H9 (cell line): ENCODE measurements around the gene IFITM1. TPM values are rescaled to one million over a fixed set of nuclear protein-coding genes. Genes with fewer than 3 reads are reported as not detected.

Source experiments
- DNase-seq: peaks from one replicate; pipeline ENCODE4 v3.0.0-alpha.2; 2017
- H2AFZ ChIP-seq: one replicate; pipeline ENCODE4 v1.6.1; 2013; ENCODE audit warnings: mild to moderate bottlenecking, low read length, control low read depth, moderate library complexity
- H2AK5ac ChIP-seq: 2 replicates; pipeline ENCODE4 v1.6.1; 2013; ENCODE audit warnings: low read length, control low read depth, mixed read lengths; ENCODE audit not compliant: insufficient read length
- H2BK120ac ChIP-seq: one replicate; pipeline ENCODE4 v1.6.1; 2013; ENCODE audit warnings: low read depth, mild to moderate bottlenecking, low read length, control low read depth, inconsistent platforms; ENCODE audit not compliant: poor library complexity, severe bottlenecking
- H2BK12ac ChIP-seq: 2 replicates; pipeline ENCODE4 v1.6.1; 2013; ENCODE audit warnings: low read length, control low read depth, mixed read lengths, low read depth; ENCODE audit not compliant: insufficient read length
- H2BK15ac ChIP-seq: 2 replicates; pipeline ENCODE4 v1.6.1; 2013; ENCODE audit warnings: low read depth, low read length, control low read depth
- H2BK20ac ChIP-seq: one replicate; pipeline ENCODE4 v1.6.1; 2013; ENCODE audit warnings: low read depth, mild to moderate bottlenecking, low read length, control low read depth, inconsistent platforms; ENCODE audit not compliant: poor library complexity, severe bottlenecking
- H2BK5ac ChIP-seq: 2 replicates; pipeline ENCODE4 v1.6.1; 2013; ENCODE audit warnings: low read length, control low read depth, mixed read lengths; ENCODE audit not compliant: insufficient read length
- H3K14ac ChIP-seq: 2 replicates; pipeline ENCODE4 v1.6.1; 2013; ENCODE audit warnings: low read length, control low read depth; ENCODE audit not compliant: insufficient read depth
- H3K18ac ChIP-seq: 2 replicates; pipeline ENCODE4 v1.6.1; 2013; ENCODE audit warnings: low read depth, mild to moderate bottlenecking, mixed read lengths, low read length, control low read depth; ENCODE audit not compliant: insufficient read length
- H3K23ac ChIP-seq: 2 replicates; pipeline ENCODE4 v1.6.1; 2013; ENCODE audit warnings: low read length, control low read depth, mixed read lengths, low read depth; ENCODE audit not compliant: insufficient read length
- H3K23me2 ChIP-seq: 2 replicates; pipeline ENCODE4 v1.6.1; 2013; ENCODE audit warnings: low read depth, mild to moderate bottlenecking, mixed read lengths, low read length, control low read depth; ENCODE audit not compliant: insufficient read length, poor library complexity, severe bottlenecking
- H3K27ac ChIP-seq: 2 replicates; pipeline ENCODE4 v1.5.1; 2013; ENCODE audit warnings: low read length, control low read depth, mixed read lengths, low read depth; ENCODE audit not compliant: insufficient read length
- H3K27me3 ChIP-seq: 2 replicates; pipeline ENCODE4 v1.6.1; 2013; ENCODE audit warnings: low read length, control low read depth, inconsistent platforms; ENCODE audit not compliant: insufficient read depth
- H3K4ac ChIP-seq: 2 replicates; pipeline ENCODE4 v1.6.1; 2013; ENCODE audit warnings: low read depth, mild to moderate bottlenecking, control low read depth, inconsistent platforms, low read length, moderate library complexity
- H3K4me1 ChIP-seq: 2 replicates; pipeline ENCODE4 v1.6.1; 2013; ENCODE audit warnings: low read length, control low read depth, inconsistent platforms; ENCODE audit not compliant: insufficient read depth
- H3K4me2 ChIP-seq: 2 replicates; pipeline ENCODE4 v1.6.1; 2013; ENCODE audit warnings: low read length, control low read depth, mixed read lengths; ENCODE audit not compliant: insufficient read length, insufficient read depth
- H3K56ac ChIP-seq: 2 replicates; pipeline ENCODE4 v1.6.1; 2013; ENCODE audit warnings: low read depth, mild to moderate bottlenecking, mixed read lengths, low read length, control low read depth; ENCODE audit not compliant: insufficient read length
- H3K79me1 ChIP-seq: 2 replicates; pipeline ENCODE4 v1.6.1; 2013; ENCODE audit warnings: low read depth, mild to moderate bottlenecking, moderate library complexity, low read length, control low read depth, inconsistent platforms; ENCODE audit not compliant: insufficient read depth, poor library complexity, severe bottlenecking
- H3K79me2 ChIP-seq: 2 replicates; pipeline ENCODE4 v1.6.1; 2013; ENCODE audit warnings: low read length, control low read depth, inconsistent platforms; ENCODE audit not compliant: insufficient read depth
- H3K9ac ChIP-seq: 2 replicates; pipeline ENCODE4 v1.6.1; 2013; ENCODE audit warnings: low read length, control low read depth, mixed read lengths; ENCODE audit not compliant: insufficient read length; ENCODE audit errors: extremely low read depth
- H3K9me3 ChIP-seq: one replicate; pipeline ENCODE4 v1.6.1; 2013; ENCODE audit warnings: low read depth, low read length, inconsistent platforms; ENCODE audit not compliant: control insufficient read depth
- H3T11ph ChIP-seq: one replicate; pipeline ENCODE4 v1.6.1; 2013; ENCODE audit warnings: mild to moderate bottlenecking, low read length, control low read depth, inconsistent platforms
- H4K20me1 ChIP-seq: one replicate; pipeline ENCODE4 v1.6.1; 2013; ENCODE audit not compliant: control insufficient read depth, insufficient read length, insufficient read depth
- H4K5ac ChIP-seq: 2 replicates; pipeline ENCODE4 v1.6.1; 2013; ENCODE audit warnings: low read depth, mild to moderate bottlenecking, mixed read lengths, low read length, control low read depth; ENCODE audit not compliant: insufficient read length
- H4K8ac ChIP-seq: replicated peaks from 2 replicates; pipeline ENCODE4 v1.6.1; 2013; ENCODE audit warnings: low read length, control low read depth, mixed read lengths, low read depth; ENCODE audit not compliant: insufficient read length
- H4K91ac ChIP-seq: 2 replicates; pipeline ENCODE4 v1.6.1; 2013; ENCODE audit warnings: low read depth, mild to moderate bottlenecking, moderate library complexity, mixed read lengths, low read length, control low read depth; ENCODE audit not compliant: insufficient read length
- H3K27ac Mint-ChIP-seq, 3 experiments: 2 replicates in 2 of 3; 3 replicates in 1 of 3; pipeline ENCODE4 v1.8.0; 2020 to 2021; ENCODE audit warnings: mixed read lengths in 3 of 3, mild to moderate bottlenecking in 1 of 3, moderate library complexity in 1 of 3
- H3K27me3 Mint-ChIP-seq: 2 replicates; pipeline ENCODE4 v1.8.0; 2021; ENCODE audit warnings: low read depth, mild to moderate bottlenecking, moderate library complexity, mixed read lengths
- H3K36me3 Mint-ChIP-seq, 3 experiments: 2 replicates in 2 of 3; 3 replicates in 1 of 3; pipeline ENCODE4 v1.8.0; 2020 to 2021; ENCODE audit warnings: low read depth in 3 of 3, mixed read lengths in 3 of 3; ENCODE audit not compliant: insufficient read depth in 1 of 3
- H3K4me1 Mint-ChIP-seq, 2 experiments: 2 replicates each; pipeline ENCODE4 v1.8.0; 2020; ENCODE audit warnings: mixed read lengths in 2 of 2
- H3K4me3 Mint-ChIP-seq, 2 experiments: 2 replicates in 1 of 2; 3 replicates in 1 of 2; pipeline ENCODE4 v1.8.0; 2020 to 2021; ENCODE audit warnings: mild to moderate bottlenecking in 2 of 2, mixed read lengths in 2 of 2, moderate library complexity in 1 of 2
- H3K9me3 Mint-ChIP-seq, 2 experiments: 2 replicates in 1 of 2; 3 replicates in 1 of 2; pipeline ENCODE4 v1.8.0; 2020; ENCODE audit warnings: mild to moderate bottlenecking in 2 of 2, mixed read lengths in 2 of 2, moderate library complexity in 1 of 2
- WGBS: extraction: QIAGEN DNeasy Blood & Tissue Kit; methylation state at CpG from one replicate; pipeline ENCODE4 v1.1.7; 2013; ENCODE audit warnings: missing lambda C conversion rate, low lambda C conversion rate, mixed read lengths; ENCODE audit not compliant: insufficient read length; ENCODE audit errors: extremely low coverage; 5-methylcytosine and 5-hydroxymethylcytosine counted together
- total RNA-seq: library from RNA; stranded (reverse); gene quantifications from 2 replicates; pipeline ENCODE4 v1.2.1, GENCODE V29; 2021
- TF ChIP-seq, protein P1 (sequence below): fragments of 200-600 bp; sonication (generic); conservative IDR thresholded peaks from 3 replicates; pipeline ENCODE4 v1.8.0; 2021; ENCODE audit warnings: antibody characterized with exemption, mild to moderate bottlenecking

IFITM1 gene
- total RNA-seq, 1 experiment from 2014 or later = 500 TPM

DNA sequence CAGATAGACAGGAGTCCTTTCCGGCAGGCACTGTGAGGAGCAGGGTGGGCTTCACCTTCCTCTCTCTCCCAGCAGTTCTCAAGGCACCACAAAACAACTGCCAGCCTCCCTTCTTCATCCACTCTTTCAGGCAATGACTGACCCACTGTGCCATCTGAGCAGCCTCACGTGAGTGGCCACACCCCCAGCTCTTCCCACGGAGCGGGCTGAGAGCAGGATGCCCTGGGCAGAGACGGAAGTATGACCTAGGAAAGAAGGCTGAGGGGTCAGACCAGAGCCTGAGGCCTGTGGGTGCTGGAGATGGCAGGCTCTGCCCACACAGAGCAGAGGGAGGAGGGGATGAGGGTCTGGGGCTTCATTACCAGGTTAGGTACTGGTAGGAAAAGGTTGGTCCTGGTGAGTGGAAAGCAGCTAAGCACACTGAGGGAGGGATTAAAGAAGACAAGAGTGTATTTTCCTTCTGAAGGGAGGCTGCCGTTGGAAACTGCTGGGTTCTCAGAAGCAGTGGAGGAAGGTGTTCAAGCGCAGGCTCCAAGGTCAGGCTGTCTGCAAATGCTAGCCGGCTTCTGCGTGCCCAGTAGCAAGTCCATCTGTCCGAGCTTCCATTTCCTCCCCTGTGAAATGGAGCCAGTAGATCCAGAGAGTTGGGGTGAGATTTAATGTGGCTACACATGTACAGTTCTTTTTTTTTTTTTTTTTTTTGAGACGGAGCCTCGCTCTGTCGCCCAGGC is 31.0 kb upstream of the IFITM1 start:
- H3K4me3 Mint-ChIP-seq = no peak overlapping the region; a peak in 1 of 5 replicates
- no peak overlapping the region for H2AK5ac ChIP-seq

More for the DNA sequence above, 31.0 kb upstream of the IFITM1 start:
- TF ChIP-seq, protein P1, sequence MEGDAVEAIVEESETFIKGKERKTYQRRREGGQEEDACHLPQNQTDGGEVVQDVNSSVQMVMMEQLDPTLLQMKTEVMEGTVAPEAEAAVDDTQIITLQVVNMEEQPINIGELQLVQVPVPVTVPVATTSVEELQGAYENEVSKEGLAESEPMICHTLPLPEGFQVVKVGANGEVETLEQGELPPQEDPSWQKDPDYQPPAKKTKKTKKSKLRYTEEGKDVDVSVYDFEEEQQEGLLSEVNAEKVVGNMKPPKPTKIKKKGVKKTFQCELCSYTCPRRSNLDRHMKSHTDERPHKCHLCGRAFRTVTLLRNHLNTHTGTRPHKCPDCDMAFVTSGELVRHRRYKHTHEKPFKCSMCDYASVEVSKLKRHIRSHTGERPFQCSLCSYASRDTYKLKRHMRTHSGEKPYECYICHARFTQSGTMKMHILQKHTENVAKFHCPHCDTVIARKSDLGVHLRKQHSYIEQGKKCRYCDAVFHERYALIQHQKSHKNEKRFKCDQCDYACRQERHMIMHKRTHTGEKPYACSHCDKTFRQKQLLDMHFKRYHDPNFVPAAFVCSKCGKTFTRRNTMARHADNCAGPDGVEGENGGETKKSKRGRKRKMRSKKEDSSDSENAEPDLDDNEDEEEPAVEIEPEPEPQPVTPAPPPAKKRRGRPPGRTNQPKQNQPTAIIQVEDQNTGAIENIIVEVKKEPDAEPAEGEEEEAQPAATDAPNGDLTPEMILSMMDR = no peak
- no peak overlapping the region for H3T11ph ChIP-seq
- no peak overlapping the region for H4K8ac ChIP-seq
- WGBS = no CpG with 5 or more reads among the region's 13 CpGs
- H3K9me3 ChIP-seq = no peaks in the 10 kb centered on the region
- no peaks in the 10 kb centered on the region for H4K20me1 ChIP-seq
- H4K5ac ChIP-seq = no peak overlapping the region
- no peak overlapping the region for H3K14ac ChIP-seq
- H3K27me3 ChIP-seq = peaks cover 2% of the 10 kb centered on the region; the same call in 1 of the 2 replicates
- no peak overlapping the region for H2AFZ ChIP-seq
- Mint-ChIP-seq H3K4me1 (peaks cover 25 to 32% of the 10 kb centered on the region in 2 experiments), H3K27ac (peak overlapping the region; percentile 25 to 61 (median 32); a peak in 4 of 7 replicates), H3K9me3 (peaks cover 0 to 2% of the 10 kb centered on the region in 2 experiments; a peak in 1 of 5 replicates), H3K36me3 (no peaks in the 10 kb centered on the region; a peak in 2 of 7 replicates), H3K27me3 (peaks cover 7% of the 10 kb centered on the region)
- H3K4me2 ChIP-seq = no peak overlapping the region
- no peak overlapping the region for H2BK120ac ChIP-seq
- H4K91ac ChIP-seq = no peak overlapping the region
- H3K79me1 ChIP-seq = no peaks in the 10 kb centered on the region
- no peaks in the 10 kb centered on the region for H3K23me2 ChIP-seq
- no peaks in the 10 kb centered on the region for H3K79me2 ChIP-seq
- no peak overlapping the region for H3K18ac ChIP-seq
- H3K4ac ChIP-seq = no peak overlapping the region
- no peaks in the 10 kb centered on the region for H3K4me1 ChIP-seq
- H3K56ac ChIP-seq = no peak overlapping the region
- no peak for DNase-seq
- no peak overlapping the region for H2BK12ac ChIP-seq
- no peak overlapping the region for H2BK20ac ChIP-seq
- no peak overlapping the region for H2BK5ac ChIP-seq
- H3K9ac ChIP-seq = no peak overlapping the region
- no peak overlapping the region for H3K27ac ChIP-seq
- H2BK15ac ChIP-seq = no peak overlapping the region
- no peak overlapping the region for H3K23ac ChIP-seq
